Keratinocyte (primary cell): ENCODE measurements around the gene CCM2. TPM values are rescaled to one million over a fixed set of nuclear protein-coding genes. Genes with fewer than 3 reads are reported as not detected.

ENCODE experiments used
- DNase-seq: peaks from one replicate; pipeline ENCODE4 v3.0.0-alpha.2; 2011; ENCODE audit warnings: low read depth, missing footprints, low spot score
- FAIRE-seq: peaks from 2 replicates; lab custom pipeline; 2011; peaks lifted over from hg19 to GRCh38; lab: Jason Lieb, UNC
- H2AFZ ChIP-seq: 2 replicates; pipeline ENCODE4 v1.6.0; 2012; ENCODE audit warnings: low read length, control low read depth, inconsistent platforms; ENCODE audit not compliant: control insufficient read depth
- H3K27ac ChIP-seq: 2 replicates; pipeline ENCODE4 v1.5.1; 2011; ENCODE audit warnings: low read length; ENCODE audit not compliant: control insufficient read depth, insufficient read depth
- H3K27me3 ChIP-seq: 3 replicates; pipeline ENCODE4 v1.6.0; 2011; ENCODE audit warnings: low read length; ENCODE audit not compliant: control insufficient read depth, insufficient read depth; ENCODE audit errors: extremely low read depth
- H3K36me3 ChIP-seq, 2 experiments: 2 replicates in 1 of 2; 3 replicates in 1 of 2; pipeline ENCODE4 v1.5.1; 2011; ENCODE audit warnings: low read length in 2 of 2, mild to moderate bottlenecking in 1 of 2; ENCODE audit not compliant: control insufficient read depth in 2 of 2, insufficient read depth in 2 of 2; ENCODE audit errors: extremely low read depth in 1 of 2
- H3K4me1 ChIP-seq: 3 replicates; pipeline ENCODE4 v1.5.1; 2011; ENCODE audit warnings: low read length; ENCODE audit not compliant: control insufficient read depth, insufficient read depth; ENCODE audit errors: extremely low read depth
- H3K4me2 ChIP-seq: 3 replicates; pipeline ENCODE4 v1.6.0; 2011; ENCODE audit warnings: low read depth, low read length; ENCODE audit not compliant: control insufficient read depth, insufficient read depth; ENCODE audit errors: extremely low read depth
- H3K4me3 ChIP-seq, 3 experiments: fragments of 200-600 bp in 1 of 3; sonication (generic) in 1 of 3; 2 replicates in 2 of 3; 3 replicates in 1 of 3; pipeline ENCODE4 v1.5.1; 2011 to 2016; ENCODE audit warnings: low read length in 3 of 3, mild to moderate bottlenecking in 3 of 3, control low read depth in 2 of 3, inconsistent platforms in 1 of 3, low read depth in 1 of 3, mixed read lengths in 1 of 3, mixed run types in 1 of 3, moderate library complexity in 1 of 3; ENCODE audit not compliant: control insufficient read depth in 2 of 3, insufficient read depth in 2 of 3; ENCODE audit errors: extremely low read depth in 1 of 3
- H3K79me2 ChIP-seq: 2 replicates; pipeline ENCODE4 v1.6.0; 2012; ENCODE audit warnings: low read length; ENCODE audit not compliant: control insufficient read depth, insufficient read depth
- H3K9ac ChIP-seq: 3 replicates; pipeline ENCODE4 v1.6.0; 2011; ENCODE audit warnings: low read length; ENCODE audit not compliant: control insufficient read depth, insufficient read depth; ENCODE audit errors: extremely low read depth
- H3K9me1 ChIP-seq: 3 replicates; pipeline ENCODE4 v1.6.0; 2011; ENCODE audit warnings: low read length; ENCODE audit not compliant: control insufficient read depth, insufficient read depth; ENCODE audit errors: extremely low read depth
- H3K9me3 ChIP-seq: 2 replicates; pipeline ENCODE4 v1.5.1; 2012; ENCODE audit warnings: low read depth, low read length; ENCODE audit not compliant: control insufficient read depth
- H4K20me1 ChIP-seq: 3 replicates; pipeline ENCODE4 v1.6.0; 2011; ENCODE audit warnings: low read length; ENCODE audit not compliant: control insufficient read depth, insufficient read depth; ENCODE audit errors: extremely low read depth
- CTCF ChIP-seq, 3 experiments: IDR thresholded peaks in 1 of 3; conservative IDR thresholded peaks in 1 of 3; optimal IDR thresholded peaks in 1 of 3; 2 replicates in 2 of 3; 3 replicates in 1 of 3; pipeline versions ENCODE3 to v1.5.1; 2011; ENCODE audit warnings: low read length in 3 of 3, mild to moderate bottlenecking in 3 of 3, moderate library complexity in 2 of 3, control low read depth in 1 of 3, inconsistent platforms in 1 of 3; ENCODE audit not compliant: insufficient read depth in 2 of 3; ENCODE audit errors: extremely low read depth in 1 of 3
- EZH2 ChIP-seq: IDR thresholded peaks from one replicate; pipeline ENCODE4 v1.6.1; 2012; ENCODE audit warnings: inconsistent platforms, mild to moderate bottlenecking, low read length, moderate library complexity
- dilution Hi-C: fragments of 300-500 bp; cut with MboI; formaldehyde crosslinking; loops from one replicate; pipeline ENCODE4 v1.7.0; 2020; ENCODE audit warnings: low sequenced_read_pairs; ENCODE audit not compliant: extremely low pct_ligation_motif_present
- polyA plus RNA-seq, 5 experiments: library from polyadenylated mRNA; depleted of rRNA in 3 of 5; stranded (reverse) in 3 of 5; stranded (forward) in 1 of 5; unstranded in 1 of 5; fragments of >200 nt; gene quantifications; 1 replicate in 1 of 5; 2 replicates in 3 of 5; 3 replicates in 1 of 5; pipeline versions ENCODE4 v1.2.1 to v1.2.3, GENCODE V29; 2011 to 2012; ENCODE audit warnings: missing spikeins in 2 of 5, low read depth in 1 of 5, low replicate concordance in 1 of 5

The CCM2 gene
- polyA plus RNA-seq, 1 donor (not counting 4 experiments of a cell fraction or from before 2014, with no cell fraction given): 44.8 TPM

GRCh38 chr7:45015313-45015712 is 15.3 kb downstream of the CCM2 start:
- dilution Hi-C loops: no loop called here
- H3K4me1 ChIP-seq: no peaks in the 10 kb centered on the region
- H3K9me1 ChIP-seq: no peaks in the 10 kb centered on the region
- no peaks in the 10 kb centered on the region for H3K9me3 ChIP-seq
- no peaks in the 10 kb centered on the region for H4K20me1 ChIP-seq
- TF ChIP-seq EZH2: no peak
- no peak for TF ChIP-seq CTCF (optimal IDR thresholded peaks at IDR 0.05 in 1 of 3, IDR thresholded peaks at IDR 0.05 in 1 of 3, conservative IDR thresholded peaks at IDR 0.05 in 1 of 3; ENCODE audit: extremely low read depth in 1 of 3, insufficient read depth in 2 of 3, low read length in 3 of 3)
- no peak overlapping the region for H3K27ac ChIP-seq
- no peaks in the 10 kb centered on the region for H3K27me3 ChIP-seq
- no peak overlapping the region for H3K4me3 ChIP-seq
- H3K9ac ChIP-seq: no peak overlapping the region
- no peak overlapping the region for H2AFZ ChIP-seq
- peaks cover 0 to 5% of the 10 kb centered on the region in 2 experiments for H3K36me3 ChIP-seq
- H3K4me2 ChIP-seq: no peak overlapping the region
- DNase-seq (no peak), FAIRE-seq (no peak)
- peaks cover 42% of the 10 kb centered on the region for H3K79me2 ChIP-seq

GRCh38 chr7:45017253-45017652 is 17.3 kb downstream of the CCM2 start:
- H3K9ac ChIP-seq: no peak overlapping the region
- no peak overlapping the region for H3K4me2 ChIP-seq
- H3K9me1 ChIP-seq: no peaks in the 10 kb centered on the region
- no peaks in the 10 kb centered on the region for H4K20me1 ChIP-seq
- no peaks in the 10 kb centered on the region for H3K9me3 ChIP-seq
- no peaks in the 10 kb centered on the region for H3K27me3 ChIP-seq
- dilution Hi-C loops: no loop called here
- peaks cover 13% of the 10 kb centered on the region for H3K4me1 ChIP-seq
- peaks cover 43% of the 10 kb centered on the region for H3K79me2 ChIP-seq
- H2AFZ ChIP-seq: no peak overlapping the region
- no peak overlapping the region for H3K27ac ChIP-seq
- DNase-seq (no peak), FAIRE-seq (no peak)
- H3K4me3 ChIP-seq: no peak overlapping the region
- TF ChIP-seq EZH2 (no peak), CTCF (optimal IDR thresholded peaks at IDR 0.05 in 1 of 3, IDR thresholded peaks at IDR 0.05 in 1 of 3, conservative IDR thresholded peaks at IDR 0.05 in 1 of 3; ENCODE audit: extremely low read depth in 1 of 3, insufficient read depth in 2 of 3, low read length in 3 of 3) (no peak)
- peaks cover 0 to 5% of the 10 kb centered on the region in 2 experiments for H3K36me3 ChIP-seq
